ENCODE measurements around the gene RMND5A.

The RMND5A gene

DNA sequence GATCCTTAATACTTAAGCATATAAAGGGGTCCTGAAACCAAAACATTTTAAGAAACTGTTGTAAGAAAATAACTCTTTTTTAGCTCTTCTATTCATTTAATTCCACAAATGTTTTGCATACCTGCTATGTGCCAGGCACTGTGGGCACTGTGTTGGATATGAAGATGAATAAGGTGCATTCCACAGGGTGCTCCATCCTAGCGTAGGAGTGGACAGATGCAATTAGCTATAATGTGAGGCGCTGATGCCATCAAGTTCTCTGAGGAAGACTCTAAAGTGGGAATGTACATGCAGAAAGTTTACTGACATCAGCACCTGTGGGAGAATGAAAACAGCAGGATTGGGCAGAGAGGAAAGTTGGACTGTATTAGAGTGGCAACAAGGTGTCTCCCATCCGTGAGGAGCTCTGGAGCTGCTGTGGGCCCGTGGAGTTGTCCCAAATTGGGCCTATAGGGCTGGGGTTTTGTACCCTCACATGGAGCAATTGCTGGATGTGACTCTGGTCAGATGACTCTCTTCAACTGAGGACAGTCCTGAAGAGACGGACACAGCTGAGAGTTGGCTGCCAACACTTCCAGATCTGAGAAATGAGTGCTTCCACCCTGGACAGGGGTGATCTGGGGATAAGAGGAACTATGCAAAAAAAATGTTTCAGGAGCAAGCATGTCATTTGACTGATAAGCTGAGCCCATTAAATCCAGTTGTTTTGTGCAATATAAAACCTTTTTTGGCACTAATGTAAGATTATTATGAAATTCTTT is 48.3 kb downstream of the RMND5A start:
- DNase-seq, result no peak

DNA sequence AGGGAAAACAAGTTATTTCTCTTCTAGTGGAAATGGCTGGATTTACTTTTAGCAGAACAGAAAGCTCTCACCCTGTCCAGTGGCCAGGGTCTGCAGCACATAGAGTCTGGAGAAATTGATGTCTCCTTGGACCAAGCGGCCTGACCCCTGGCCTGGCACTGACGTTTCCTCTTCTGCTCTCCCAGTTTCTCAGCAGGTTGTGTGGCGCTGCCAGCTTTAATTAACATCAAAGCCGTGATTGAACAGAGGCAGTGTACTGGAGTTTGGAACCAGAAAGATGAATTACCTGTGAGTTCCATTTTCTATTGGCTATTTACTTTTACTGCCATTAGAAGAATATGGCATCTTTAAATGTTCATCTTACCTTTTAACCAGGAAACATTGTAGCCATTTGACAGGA is 49.7 kb downstream of the RMND5A start:
- no peak for DNase-seq

DNA sequence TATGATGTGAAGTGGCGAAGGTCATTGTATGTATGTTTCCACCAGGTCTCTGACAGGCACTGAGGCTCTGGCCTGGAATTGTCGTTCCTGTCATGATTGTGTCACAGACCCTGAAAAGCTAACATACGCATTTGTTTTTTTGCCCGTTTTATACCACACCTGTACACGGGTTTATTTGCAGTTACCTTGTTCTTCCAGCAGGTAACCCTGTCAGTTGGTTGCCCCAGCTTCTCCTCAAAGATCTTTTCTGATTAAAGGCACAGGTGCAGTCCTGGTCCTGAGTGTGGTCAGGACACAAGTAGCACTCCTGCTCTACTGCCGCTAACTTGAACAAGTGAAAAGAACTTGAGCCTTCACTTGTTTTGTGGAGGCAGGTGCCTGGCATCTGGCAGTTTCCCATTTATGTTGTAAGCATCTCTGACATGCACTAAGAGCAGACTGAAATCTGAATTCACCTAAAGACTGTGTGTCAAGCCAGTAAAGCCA is 50.8 kb downstream of the RMND5A start:
- no peak for DNase-seq

DNA sequence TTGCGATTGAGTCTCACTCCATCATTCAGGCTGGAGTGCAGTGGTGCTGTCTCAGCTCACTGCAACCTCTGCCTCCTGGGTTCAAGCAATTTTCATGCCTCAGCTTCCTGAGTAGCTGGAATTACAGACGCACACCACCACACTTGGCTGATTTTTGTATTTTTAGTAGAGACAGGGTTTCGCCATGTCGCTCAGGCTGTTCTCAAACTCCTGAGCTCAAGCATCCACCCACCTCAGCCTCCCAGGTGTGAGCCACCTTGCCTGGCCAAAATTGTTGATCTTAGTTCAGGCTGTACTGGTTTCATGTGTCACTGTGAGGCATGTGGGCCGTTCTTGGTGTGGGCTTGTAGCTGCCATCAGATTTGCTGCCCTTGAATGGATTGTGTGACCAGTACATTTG is 52.5 kb downstream of the RMND5A start:
- no peak for DNase-seq

DNA sequence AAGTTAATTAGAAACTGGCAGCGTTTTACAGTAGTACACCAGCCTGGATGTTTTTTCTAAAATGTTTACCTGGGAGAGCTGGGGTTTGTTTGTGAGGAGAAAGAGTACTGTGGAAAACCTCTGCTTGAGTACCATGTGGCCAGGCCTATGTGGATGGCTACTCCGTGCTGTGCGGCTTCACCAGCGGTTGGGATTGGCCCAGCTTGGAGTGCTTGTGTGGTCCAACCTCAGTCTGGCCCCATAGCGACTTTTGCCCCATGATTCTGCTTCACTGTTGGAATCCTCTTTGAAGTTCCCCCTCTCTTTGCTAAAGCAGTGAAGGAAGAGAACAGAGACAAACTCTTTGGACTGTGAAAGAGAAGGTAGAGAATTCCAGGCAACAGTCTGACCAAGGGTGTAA is 54.8 kb downstream of the RMND5A start:
- no peak for DNase-seq

DNA sequence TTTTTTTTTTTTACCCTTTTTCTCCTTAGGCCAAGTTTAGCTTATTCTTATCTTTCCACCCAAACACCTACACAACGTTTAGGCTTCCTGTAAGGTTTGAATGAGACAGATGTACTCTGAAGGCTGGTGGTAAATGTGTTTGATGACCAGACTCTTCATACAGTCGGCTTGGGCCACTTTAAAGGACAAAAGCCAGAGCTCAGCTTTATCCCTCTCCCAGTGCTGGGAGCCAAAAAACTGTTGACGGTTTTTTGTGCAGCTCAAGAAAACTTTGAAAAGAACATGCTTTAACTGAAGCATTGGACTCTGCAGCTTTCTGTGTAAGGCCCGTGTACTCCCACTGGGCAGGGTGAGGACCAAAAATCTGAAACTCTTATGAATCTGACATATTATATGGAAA is 55.2 kb downstream of the RMND5A start:
- no peak for DNase-seq

DNA sequence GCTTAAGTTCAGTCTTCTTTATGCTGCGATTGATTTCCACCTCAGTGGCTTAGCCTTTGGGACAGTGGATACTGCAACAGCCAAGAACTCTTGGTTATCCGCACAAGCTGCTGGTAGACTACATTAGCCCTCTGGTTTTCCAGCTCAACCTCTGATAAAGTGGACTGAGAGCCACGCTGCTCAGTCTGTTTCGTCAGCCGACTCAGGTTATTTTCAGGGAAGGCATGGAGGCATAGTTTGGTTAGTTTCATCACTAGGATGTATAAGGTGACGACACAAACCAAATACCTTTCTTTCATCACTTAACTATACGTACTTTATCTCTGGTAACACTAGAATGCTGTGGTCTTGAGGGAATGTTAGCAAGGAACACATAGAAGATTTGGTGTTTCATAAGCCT is 56.4 kb downstream of the RMND5A start:
- DNase-seq, result no peak

DNA sequence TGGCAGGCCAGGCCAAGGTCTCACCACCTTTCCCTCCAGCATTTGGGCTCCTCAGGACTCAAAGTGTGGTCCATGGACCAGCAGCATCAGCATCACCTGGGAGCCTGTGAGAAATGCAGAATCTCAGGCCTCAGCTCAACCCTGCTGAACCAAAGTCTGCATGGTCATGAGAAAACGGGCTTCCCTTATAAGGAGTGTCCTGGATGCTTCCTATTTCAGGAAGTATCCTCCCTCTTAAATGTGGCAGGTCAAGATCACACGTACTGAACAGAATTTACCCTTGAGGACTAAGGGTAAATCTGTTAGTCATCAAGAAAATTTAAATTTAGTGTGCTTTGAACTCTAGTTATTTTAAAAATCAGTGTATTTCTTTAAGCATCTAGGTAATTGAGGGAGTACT is 58.9 kb downstream of the RMND5A start:
- DNase-seq, result no peak

DNA sequence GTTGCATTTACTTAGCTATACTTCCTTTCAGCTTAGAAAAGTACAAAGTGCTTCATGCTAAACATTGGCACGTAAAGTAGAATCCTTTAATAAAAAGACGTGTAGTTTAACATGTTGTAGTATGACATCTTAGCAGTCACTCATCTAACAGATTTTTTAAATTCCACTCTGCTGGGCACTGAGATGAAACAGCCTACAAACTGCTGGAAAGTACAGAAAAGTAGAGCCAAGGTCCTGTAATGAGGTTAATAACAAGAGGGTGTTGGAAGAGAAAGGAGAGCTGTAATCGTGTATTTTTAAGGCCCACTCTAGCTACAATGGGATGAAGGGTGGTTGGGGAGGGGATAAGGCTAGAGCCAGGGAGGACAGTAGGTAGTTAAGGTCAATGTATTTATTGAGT is 59.9 kb downstream of the RMND5A start:
- DNase-seq, result no peak

DNA sequence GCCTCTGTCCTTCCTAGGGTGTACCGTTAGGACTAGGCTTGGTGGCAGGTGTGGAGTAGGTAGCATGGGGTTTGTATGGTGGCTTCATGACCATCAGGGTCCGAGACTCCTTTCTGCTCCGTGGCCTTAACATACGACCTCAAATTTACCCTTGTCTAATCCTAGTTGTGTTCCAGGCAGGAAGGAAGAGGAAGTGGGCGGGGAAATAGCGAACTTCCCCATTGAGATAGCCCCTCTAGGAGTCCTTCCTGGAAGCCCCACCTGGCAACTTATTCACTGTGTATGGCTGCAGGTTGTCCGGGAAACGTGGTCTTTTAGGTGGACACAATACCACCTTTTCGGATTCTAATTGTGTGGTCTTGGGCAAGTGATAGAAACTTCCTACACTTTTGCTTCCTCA is 61.3 kb downstream of the RMND5A start:
- no peak for DNase-seq

DNA sequence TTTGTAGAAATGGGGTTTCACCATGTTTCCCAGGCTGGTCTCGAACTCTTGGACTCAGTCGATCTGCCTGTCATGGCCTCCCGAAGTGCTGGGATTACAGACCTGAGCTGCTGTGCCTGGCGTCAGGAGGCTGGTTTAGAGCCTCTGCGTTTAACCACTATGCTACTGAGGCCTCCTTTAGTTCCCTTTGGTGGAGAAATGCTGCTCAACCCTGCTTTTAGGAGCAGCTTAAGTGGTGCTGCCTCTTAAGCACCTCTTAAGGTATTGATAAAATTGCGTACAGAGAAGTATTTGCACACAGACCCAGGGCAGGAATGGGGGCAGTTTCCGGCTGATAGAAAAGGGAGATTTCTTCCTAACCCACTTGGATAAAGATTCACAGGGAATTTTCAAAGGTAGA is 62.7 kb downstream of the RMND5A start:
- no peak for DNase-seq

DNA sequence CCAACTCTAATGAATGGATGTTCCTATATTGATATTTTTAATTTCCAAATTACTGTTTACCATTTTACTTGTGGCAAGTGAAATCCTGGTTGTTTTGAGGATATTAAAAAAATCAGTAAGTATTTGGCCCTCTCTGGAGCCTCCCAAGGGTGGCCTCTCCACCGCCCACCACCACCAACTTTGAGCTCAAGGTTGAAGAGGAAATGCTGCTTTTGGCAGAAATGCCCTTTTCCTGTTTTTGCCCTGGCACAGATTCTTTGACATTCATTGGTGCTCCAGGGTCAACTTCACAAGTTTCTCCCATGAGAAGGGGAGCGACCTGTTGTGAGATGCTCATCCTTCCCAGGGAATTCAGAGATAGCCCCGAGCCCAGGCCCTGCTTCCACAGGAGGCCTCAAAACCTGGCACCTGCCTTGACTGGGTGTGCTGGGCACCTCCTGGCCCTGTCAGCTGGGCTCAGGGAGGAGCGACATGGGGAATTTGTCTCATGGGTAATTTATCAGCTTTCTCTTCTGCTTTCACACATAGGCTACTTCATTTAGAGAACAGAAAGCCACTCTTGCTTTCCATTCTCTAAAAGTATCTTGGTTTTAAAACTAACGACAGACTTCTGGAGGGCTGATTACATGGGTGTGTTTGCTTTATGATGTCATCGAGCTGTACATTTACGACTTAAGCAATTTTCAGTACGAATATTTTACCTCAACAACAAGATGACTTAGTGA is 63.7 kb downstream of the RMND5A start:
- DNase-seq, result no peak

DNA sequence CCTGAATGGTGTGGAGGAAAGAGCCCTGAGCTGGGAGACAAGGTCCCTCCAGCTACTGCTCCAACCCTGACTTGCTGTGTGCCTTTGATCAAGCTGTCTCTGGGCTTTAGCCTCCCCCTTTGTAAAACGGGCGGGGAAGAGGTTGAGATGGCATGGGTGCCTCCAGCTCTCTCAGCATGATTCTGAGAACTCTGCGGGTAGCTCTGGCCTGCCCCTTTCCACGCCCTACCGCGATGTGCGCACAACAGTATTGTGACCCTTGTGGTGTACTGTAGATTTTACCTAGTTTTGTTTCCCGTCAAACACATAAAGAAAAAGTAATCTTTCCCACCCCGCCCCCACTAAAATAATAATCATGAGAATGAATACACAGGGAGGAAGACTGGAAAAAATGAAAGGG is 65.4 kb downstream of the RMND5A start:
- no peak for DNase-seq

DNA sequence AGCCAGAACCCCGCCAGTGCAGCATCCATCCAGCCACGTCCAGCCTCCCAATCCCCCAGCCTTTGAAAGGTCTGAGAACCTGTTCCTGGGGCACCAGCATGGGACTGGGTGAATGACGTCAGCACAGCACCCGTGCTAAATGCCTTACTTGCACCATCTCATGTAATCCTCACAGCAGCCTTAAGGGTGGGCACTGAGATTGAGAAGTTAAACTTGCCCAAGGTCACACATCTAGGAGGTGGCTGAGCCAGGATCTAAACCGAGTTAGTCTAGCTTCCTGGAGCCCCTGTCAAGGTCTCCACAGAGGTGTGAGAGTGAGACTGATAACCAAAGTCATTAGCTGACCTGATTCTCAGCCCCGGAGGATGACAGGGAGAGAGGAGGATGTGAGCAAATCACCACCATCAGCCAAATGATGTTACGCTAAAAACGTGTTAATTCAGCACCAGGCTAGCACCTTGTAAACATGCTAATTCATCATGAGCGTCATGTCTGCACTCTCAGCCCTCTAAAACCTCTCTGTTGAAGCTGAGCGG is 66.0 kb downstream of the RMND5A start:
- no peak for DNase-seq

DNA sequence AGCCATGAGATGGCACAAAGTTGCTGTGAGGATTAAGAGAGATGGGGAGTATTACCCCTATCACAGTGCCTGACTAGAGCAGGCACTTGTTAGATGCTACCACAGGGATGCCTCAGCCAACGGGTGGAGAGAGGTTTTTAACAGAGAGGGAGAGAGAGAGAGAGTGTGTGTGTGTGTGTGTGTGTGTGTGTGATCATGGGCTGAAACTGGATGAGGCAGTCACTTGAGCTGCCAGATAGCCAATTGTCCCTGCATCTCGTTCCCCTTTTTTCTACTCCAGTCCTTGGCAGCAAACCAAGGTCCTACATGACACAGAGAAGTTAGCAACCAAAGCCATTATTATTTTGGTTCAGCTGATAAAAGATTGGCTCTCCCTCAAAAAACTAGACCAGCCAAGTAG is 67.6 kb downstream of the RMND5A start:
- peak; percentile 6 for DNase-seq

DNA sequence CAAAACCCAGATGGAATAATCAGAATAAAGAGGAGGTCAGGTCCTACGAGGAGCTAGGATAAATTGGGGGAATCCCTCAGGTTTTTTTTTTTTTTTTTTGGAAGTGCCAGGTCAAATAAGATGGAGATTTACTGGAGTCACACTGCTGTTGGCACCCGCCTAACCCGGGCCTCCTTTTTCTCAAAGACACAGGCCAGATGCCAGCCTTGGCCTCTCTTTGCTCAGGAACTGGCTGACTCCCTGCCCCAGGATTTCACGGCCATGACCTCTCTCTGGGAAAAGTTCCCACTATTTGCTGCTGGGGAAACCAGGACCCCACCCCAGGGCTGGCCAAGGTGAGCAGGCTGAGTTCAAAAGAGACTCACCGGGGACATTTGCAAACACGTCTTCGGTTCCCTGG is 68.1 kb downstream of the RMND5A start:
- DNase-seq, result no peak

DNA sequence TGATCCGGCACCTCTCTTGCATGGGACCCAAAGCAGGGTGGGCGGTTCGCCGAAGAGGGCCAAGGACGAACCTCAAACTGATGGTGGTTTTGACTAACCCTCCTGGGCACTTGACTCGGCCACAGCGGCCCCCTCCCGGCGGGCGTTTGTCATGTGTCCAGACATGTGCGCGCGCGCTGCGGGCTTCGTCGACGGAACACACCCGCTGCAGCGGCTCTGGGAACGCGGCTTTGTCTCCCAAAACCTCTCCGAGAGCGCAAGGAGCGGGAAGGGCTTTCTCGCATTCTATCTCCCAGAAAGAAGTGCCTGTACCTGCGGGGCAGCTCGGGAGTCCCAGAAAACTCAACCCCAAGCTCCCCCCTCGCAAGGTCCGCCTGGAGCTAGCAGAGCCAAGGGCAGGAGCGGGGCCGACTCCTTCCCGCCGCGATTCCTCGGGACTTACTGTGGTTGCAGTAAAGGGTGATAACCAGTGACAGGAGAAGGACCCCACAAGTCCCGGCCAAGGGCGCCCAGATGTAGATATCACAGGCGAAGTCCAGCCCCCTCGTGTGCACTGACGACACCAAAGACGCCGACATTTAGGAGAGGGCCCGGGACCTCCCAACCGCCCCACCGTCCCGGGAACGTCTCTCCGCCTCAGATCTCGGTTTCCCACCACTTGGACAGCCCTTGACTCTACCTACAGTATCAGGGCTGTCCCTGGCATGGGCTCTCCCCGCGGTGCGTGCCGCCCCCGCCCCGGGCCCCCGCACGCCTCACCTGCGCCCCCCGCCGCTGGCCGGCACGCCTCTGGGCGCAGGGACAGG is 69.0 kb downstream of the RMND5A start:
- no peak for DNase-seq

DNA sequence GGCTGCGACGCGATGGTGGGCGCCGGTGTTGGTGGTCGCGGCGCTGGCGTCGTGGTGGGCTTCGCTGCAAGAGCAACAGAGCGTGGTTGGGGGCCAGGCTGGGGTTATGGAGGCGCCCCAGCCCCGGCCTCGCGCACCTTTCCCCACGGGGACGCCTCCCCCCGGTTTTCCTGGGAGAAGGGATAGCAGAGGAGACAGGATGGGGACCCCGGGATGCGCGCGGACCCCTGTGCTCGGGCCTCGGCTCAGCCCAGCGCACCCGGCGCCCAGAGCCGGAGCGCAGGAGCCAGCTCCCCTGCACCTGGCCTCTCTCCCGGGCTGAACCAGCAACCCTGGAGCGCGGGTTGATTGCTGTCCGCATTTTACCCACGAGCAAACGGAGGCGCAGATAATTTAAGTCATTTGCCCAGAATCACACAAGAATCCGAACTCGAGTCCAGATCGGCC is 69.6 kb downstream of the RMND5A start:
- no peak for DNase-seq

DNA sequence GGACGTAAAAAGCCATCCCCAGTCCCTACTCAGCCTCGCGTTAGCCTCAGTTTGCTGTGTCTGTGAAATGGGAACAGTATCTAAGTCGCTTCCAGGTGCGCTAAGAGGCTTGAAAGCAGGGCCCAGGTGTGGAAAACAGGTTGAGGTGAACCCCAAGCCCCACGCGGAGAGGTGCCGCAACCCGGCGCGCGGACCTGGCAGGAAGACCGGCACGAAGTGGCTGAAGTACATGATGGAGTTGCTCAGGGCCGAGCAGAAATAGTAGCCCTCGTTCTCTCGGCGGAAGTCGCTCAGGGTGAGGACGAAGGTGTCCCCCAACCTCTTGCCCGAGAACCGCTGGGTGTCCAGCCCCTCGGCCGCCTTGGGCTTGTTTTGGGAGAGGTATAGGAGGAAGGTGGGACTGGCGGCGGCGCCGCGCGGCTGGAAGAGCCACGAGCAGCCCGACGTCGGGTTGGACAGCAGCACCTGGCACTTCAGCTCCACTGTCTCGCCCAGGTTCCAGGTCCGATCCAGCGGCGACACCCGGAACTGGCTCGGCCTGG is 70.1 kb downstream of the RMND5A start:
- DNase-seq, result no peak

DNA sequence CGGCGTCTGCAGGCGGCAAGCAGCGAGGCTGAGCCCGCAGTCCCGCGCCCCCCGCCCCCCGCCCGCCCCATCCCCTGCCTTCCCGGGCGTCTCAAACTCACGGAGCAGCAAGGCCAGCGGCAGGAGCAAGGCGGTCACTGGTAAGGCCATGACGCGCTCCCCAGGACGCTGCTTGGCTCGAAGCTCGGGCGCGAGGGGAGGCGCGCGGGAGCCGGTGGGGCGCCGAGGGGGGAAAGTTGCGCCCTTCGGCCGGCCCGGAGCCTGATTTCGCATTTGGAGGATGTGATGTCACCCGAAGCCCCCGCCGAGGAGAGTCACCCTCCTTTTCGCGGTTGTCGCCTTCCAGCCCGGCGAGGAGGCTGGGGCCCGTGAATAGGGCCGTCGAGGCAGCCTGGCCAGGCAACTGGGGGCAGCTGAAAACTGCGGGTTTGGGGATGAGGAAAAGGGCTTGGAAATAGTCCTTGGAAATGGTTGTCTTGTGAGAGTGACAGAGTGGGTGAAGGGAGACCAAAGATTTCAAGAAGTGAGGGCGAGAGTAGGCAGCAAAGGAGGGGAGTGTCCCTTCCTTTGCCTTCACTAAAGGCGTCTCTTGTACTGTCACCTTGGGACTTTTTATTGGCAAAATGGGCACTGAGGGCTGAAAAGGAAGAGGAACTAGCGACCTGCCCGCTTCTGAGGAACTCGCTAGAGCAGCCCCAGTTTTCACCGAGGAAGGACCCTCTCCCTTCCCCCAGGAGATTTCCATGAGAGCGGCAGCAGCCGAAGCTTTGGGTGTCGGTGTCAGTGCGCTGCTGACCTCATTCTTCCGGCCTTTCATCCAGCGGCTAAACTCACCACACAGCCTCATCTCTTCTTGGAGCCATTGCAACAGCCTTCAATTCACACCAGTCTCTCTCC is 70.8 kb downstream of the RMND5A start, which contains the start of gene CD8A:
TSS of gene CD8A (minus strand) at position 238 of the 897 bp plus-strand sequence. CDS start at position 150, 88 bp downstream.
- DNase-seq, result no peak

DNA sequence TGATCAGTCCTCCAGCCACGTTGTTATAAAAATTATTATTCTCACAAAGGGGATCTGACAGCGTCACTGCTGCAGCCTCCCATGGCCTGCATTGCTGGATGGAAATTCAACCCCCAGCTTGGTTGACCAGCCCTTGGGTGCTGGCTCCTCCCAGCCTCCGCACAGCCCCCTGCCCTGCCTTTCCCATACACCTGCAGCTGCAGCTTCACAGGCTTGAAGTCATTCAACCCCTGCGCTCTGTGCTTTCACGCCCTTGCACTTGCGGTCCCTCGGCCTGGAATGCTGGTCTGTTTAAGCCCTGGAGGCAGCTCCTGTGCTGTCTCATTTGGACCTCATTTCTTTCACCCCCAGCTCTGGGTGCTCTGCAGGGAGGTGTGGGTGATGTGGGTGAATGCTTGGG is 71.5 kb downstream of the RMND5A start:
- DNase-seq, result no peak

DNA sequence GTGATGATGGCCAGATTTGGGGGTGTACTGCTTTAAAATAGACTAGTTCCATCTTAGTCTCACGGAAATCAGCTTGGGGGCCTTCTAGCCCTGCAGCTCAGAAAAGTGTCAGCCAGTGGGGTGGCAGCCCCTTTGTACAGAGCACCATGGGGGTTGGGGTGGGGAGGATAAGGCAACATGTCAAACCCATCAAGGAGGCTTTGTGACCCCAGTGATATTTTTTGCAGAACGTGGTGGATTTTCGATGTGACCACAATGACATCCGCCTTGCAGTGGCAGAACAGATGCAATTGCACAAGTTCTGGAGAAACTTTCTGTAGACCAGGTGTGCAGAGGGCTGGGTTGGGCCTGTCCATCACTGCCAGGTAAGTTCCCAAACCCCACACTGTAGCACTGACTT is 73.7 kb downstream of the RMND5A start:
- no peak for DNase-seq

All from COR-L47 (cell line).